OCI-LY1 (cell line): ENCODE results near the gene GOLGB1.
"Not testable (repeated sequence)": the region's sequence is repeated elsewhere in the genome, so short reads cannot be mapped to it uniquely, and the experiment has no call there.

Experiments used
- EZH2 ChIP-seq: fragments of 200-600 bp; sonication (generic), shearing (Covaris generic); IDR thresholded peaks from 2 replicates; pipeline ENCODE4 v1.8.0; 2017; ENCODE audit warnings: borderline replicate concordance, mixed run types, mild to moderate bottlenecking, antibody characterized with exemption, low read length, moderate library complexity, mixed read lengths
- TF ChIP-seq, protein P1 (sequence below): fragments of 200-600 bp; sonication (generic), shearing (Covaris generic); IDR thresholded peaks from 2 replicates; pipeline ENCODE4 v1.5.1; 2017; ENCODE audit warnings: mild to moderate bottlenecking, antibody characterized with exemption, low read length, moderate library complexity, mixed read lengths

DNA sequence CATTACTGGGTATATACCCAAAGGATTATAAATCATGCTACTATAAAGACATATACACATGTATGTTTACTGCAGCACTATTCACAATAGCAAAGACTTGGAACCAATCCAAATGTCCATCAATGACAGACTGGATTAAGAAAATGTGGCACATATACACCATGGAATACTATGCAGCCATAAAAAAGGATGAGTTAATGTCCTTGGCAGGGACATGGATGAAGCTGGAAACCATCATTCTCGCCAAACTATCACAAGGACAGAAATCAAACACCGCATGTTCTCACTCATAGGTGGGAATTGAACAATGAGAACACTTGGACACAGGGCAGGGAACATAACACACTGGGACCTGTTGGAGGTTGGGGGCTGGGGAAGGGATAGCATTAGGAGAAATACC, 6.4 kb downstream of the GOLGB1 start:
- TF ChIP-seq, protein P1, sequence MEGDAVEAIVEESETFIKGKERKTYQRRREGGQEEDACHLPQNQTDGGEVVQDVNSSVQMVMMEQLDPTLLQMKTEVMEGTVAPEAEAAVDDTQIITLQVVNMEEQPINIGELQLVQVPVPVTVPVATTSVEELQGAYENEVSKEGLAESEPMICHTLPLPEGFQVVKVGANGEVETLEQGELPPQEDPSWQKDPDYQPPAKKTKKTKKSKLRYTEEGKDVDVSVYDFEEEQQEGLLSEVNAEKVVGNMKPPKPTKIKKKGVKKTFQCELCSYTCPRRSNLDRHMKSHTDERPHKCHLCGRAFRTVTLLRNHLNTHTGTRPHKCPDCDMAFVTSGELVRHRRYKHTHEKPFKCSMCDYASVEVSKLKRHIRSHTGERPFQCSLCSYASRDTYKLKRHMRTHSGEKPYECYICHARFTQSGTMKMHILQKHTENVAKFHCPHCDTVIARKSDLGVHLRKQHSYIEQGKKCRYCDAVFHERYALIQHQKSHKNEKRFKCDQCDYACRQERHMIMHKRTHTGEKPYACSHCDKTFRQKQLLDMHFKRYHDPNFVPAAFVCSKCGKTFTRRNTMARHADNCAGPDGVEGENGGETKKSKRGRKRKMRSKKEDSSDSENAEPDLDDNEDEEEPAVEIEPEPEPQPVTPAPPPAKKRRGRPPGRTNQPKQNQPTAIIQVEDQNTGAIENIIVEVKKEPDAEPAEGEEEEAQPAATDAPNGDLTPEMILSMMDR, result not testable (repeated sequence)
- TF ChIP-seq EZH2, result not testable (repeated sequence)
